H1 (cell line): ENCODE results near the gene LRP5. TPM values are rescaled to one million over a fixed set of nuclear protein-coding genes. Genes with fewer than 3 reads are reported as not detected.

Source experiments
- EGR1 ChIP-seq: IDR thresholded peaks from 2 replicates; pipeline ENCODE4 v1.6.1; 2011; ENCODE audit warnings: low read depth, low read length, borderline replicate concordance
- NRF1 ChIP-seq: IDR thresholded peaks from 2 replicates; pipeline ENCODE4 v1.6.1; 2011; ENCODE audit warnings: mild to moderate bottlenecking, low read depth, low read length, improper control_type of control experiment
- polyA plus RNA-seq, 7 experiments: library from polyadenylated mRNA; depleted of rRNA in 3 of 7; stranded (reverse) in 5 of 7; unstranded in 2 of 7; fragments of >200 nt in 5 of 7; fragments of 200-250 nt in 2 of 7; gene quantifications; 1 replicate in 5 of 7; 2 replicates in 1 of 7; 4 replicates in 1 of 7; pipeline versions ENCODE4 v1.2.1 to v1.2.3, GENCODE V29; 2011 to 2013; ENCODE audit warnings: missing spikeins in 2 of 7, mixed read lengths in 2 of 7
- total RNA-seq: library from RNA; stranded (reverse); fragmentation: NEBNext Ultra II Directional; extraction: Animal tissue kit (Norgen Biotek cat#: 25700); gene quantifications from 2 replicates; pipeline ENCODE4 v1.2.1, GENCODE V29; 2021
- TF ChIP-seq, protein P1 (sequence below), 3 experiments: IDR thresholded peaks; 1 replicate in 2 of 3; 2 replicates in 1 of 3; pipeline versions ENCODE4 v1.5.1 to v1.6.1; 2011; ENCODE audit warnings: low read length in 3 of 3, mild to moderate bottlenecking in 3 of 3, inconsistent platforms in 2 of 3, low read depth in 1 of 3, moderate library complexity in 1 of 3; ENCODE audit not compliant: insufficient read depth in 1 of 3; ENCODE audit errors: control extremely low read depth in 1 of 3

The LRP5 gene
- total and polyA plus RNA-seq, 2 of the 8 experiments (the other 6 are each of a cell fraction or from before 2014, with no cell fraction given) = 19.0 to 38.9 TPM

DNA sequence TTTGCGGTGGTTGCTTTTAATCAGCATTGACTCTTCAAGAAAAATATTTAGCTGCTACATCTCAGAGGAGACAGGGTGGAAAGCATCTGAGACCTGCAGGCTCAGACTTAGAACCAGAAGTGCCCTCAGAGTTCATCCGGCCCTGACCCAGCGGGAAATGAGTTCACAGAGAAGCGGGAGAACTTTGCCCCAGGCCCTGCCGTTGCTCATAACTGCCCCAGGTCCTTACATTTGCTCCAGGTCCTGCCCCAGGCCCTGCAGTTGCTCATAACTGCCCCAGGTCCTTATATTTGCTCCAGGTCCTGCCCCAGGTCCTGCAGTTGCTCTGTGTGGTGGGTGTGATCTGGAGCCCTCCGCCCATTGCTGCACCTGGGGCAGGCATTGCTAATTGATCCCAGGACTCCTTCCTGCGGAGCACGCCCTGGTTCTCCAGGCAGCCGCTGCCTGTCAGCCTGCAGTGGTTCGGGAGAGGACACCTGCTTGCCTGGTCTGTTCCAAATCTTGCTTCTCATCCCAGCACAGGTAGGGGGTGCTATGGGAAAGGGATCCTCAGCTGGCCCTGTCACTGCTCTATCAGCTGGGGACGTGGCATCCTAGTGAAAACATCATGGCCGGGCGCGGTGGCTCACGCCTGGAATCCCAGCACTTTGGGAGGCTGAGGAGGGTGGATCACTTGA is 90.1 kb downstream of the LRP5 start (continued):
- TF ChIP-seq, protein P1, sequence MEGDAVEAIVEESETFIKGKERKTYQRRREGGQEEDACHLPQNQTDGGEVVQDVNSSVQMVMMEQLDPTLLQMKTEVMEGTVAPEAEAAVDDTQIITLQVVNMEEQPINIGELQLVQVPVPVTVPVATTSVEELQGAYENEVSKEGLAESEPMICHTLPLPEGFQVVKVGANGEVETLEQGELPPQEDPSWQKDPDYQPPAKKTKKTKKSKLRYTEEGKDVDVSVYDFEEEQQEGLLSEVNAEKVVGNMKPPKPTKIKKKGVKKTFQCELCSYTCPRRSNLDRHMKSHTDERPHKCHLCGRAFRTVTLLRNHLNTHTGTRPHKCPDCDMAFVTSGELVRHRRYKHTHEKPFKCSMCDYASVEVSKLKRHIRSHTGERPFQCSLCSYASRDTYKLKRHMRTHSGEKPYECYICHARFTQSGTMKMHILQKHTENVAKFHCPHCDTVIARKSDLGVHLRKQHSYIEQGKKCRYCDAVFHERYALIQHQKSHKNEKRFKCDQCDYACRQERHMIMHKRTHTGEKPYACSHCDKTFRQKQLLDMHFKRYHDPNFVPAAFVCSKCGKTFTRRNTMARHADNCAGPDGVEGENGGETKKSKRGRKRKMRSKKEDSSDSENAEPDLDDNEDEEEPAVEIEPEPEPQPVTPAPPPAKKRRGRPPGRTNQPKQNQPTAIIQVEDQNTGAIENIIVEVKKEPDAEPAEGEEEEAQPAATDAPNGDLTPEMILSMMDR (IDR thresholded peaks at IDR 0.05; ENCODE audit: control extremely low read depth in 1 of 3, insufficient read depth in 1 of 3, low read depth in 1 of 3, low read length in 3 of 3) = peak; percentile 48 to 63 (median 58); a peak in 3 of 4 replicates
- no peak for TF ChIP-seq NRF1
- TF ChIP-seq EGR1 = no peak
